ENCODE data around the gene PCSK6.
"Not testable (repeated sequence)": the region's sequence is repeated elsewhere in the genome, so short reads cannot be mapped to it uniquely, and the experiment has no call there.

The PCSK6 gene

GRCh38 chr15:101469520-101470288, 19.8 kb downstream of the PCSK6 start:
- Histone ChIP-seq H3K27me3 (peaks cover 0 to 8% of the 10 kb centered on the region in 2 donors), H3K9me3 (no peaks in the 10 kb centered on the region), H3K4me1 (no peaks in the 10 kb centered on the region), H3K4me3 (no peak overlapping the region), H3K27ac (no peak overlapping the region), H3K36me3 (no peaks in the 10 kb centered on the region)
- TF ChIP-seq, protein P1, sequence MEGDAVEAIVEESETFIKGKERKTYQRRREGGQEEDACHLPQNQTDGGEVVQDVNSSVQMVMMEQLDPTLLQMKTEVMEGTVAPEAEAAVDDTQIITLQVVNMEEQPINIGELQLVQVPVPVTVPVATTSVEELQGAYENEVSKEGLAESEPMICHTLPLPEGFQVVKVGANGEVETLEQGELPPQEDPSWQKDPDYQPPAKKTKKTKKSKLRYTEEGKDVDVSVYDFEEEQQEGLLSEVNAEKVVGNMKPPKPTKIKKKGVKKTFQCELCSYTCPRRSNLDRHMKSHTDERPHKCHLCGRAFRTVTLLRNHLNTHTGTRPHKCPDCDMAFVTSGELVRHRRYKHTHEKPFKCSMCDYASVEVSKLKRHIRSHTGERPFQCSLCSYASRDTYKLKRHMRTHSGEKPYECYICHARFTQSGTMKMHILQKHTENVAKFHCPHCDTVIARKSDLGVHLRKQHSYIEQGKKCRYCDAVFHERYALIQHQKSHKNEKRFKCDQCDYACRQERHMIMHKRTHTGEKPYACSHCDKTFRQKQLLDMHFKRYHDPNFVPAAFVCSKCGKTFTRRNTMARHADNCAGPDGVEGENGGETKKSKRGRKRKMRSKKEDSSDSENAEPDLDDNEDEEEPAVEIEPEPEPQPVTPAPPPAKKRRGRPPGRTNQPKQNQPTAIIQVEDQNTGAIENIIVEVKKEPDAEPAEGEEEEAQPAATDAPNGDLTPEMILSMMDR (IDR thresholded peaks at IDR 0.05), result no peak
- intact Hi-C loops (cut with DNase I; ENCODE audit: low total_unique reads), result no loop called here
- DNase-seq, result no peak

DNA sequence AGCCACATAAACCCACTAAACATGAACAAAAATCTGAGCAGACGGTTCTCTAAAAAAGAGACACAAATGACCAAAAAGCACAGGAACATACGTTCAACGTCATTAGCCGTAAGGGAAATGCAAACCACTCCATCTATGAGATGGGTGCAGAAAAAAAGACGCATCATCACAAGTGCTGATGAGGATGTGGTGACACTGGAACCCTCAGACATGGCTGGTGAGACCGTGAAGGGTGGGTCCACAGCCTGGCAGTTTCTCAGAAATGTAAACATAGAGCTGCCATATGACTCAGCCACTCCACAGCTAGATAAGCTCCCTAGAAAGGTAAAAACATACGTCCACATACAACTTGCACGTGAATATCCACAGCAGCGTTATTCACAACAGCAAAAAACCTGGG, 23.3 kb downstream of the PCSK6 start:
- no peak for DNase-seq
- H3K9me3 ChIP-seq, result no peaks in the 10 kb centered on the region
- no peaks in the 10 kb centered on the region for H3K4me1 ChIP-seq
- intact Hi-C loops (cut with DNase I; ENCODE audit: low total_unique reads), result no loop called here
- H3K36me3 ChIP-seq, result no peaks in the 10 kb centered on the region
- no peak overlapping the region for H3K27ac ChIP-seq
- no peak overlapping the region for H3K4me3 ChIP-seq
- H3K27me3 ChIP-seq, result peaks cover 0 to 15% of the 10 kb centered on the region in 2 donors
- TF ChIP-seq, protein P1 (IDR thresholded peaks at IDR 0.05), result no peak

DNA sequence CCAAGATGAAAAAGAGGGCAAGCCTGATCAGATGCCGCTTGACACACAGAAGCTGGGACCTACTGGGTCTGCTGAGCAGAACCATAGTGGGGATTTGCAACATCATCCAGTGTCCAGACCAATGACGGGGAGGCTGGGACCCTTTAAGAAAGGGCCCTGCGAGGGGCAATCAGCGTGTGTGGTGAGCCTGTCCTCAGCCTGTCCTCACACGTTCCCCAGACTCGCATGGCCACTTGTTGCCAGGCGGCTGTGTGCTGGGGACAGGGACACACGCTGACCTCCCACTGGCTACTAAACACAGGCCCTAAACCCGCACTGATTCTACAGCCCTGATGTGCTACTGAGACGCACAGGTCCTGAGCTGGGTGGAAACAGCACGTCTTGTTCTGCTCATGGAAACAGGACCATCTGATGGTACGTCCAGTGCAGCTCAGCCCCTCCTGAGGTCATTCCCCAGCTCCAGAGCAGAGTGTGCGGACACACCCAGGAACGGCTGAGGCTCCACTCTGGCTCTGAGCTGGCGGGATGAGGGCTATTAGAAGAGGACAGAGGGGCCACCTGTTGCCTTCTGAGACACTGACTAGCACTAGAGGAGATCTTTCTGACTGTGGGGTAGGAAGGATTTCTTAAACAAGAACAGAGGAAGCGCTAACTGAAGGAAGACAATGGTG, 24.4 kb downstream of the PCSK6 start:
- TF ChIP-seq, protein P1 (IDR thresholded peaks at IDR 0.05), result no peak
- no peaks in the 10 kb centered on the region for H3K4me1 ChIP-seq
- H3K9me3 ChIP-seq, result no peaks in the 10 kb centered on the region
- peaks cover 0 to 15% of the 10 kb centered on the region in 2 donors for H3K27me3 ChIP-seq
- H3K27ac ChIP-seq, result no peak overlapping the region
- H3K36me3 ChIP-seq, result no peaks in the 10 kb centered on the region
- no peak overlapping the region for H3K4me3 ChIP-seq
- intact Hi-C loops (cut with DNase I; ENCODE audit: low total_unique reads), result no loop called here
- no peak for DNase-seq

DNA sequence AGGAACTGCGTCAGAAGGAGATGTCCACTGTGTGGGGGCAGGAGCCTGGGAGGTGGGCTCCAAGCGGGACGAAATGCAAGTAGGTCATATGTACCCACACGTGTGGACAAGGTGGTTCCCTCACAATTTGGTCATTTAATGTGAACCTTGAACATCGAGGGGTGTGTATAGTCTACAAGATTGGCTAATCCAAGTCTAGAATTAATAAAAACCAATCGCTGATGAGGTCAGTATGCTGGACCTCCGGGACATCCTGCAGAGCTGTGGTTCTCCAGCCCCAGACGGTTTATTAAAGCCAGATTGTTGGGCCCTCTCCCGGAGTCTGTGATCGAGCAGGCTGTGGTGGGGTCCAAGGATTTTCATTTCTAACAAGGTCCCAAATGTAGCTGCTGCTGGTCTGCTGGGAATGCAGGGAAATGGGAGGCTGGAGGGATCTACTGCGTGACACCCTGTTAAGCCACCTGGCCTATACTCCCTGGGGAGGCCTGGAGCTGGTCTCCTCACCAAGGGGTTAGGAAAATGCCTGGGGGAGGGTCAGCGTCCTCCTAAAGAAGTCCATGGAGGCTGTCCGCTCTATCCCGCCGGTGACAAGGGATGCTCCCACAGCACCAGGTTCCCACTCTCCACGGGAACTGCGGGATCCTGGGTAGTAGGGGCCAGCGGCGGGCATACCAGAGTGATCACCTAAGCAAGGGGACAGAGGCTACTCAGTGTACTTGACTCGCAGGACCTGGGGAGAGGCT, 25.1 kb downstream of the PCSK6 start:
- DNase-seq, result no peak
- H3K27me3 ChIP-seq, result peaks cover 0 to 15% of the 10 kb centered on the region in 2 donors
- intact Hi-C loops (cut with DNase I; ENCODE audit: low total_unique reads), result no loop called here
- H3K4me1 ChIP-seq, result no peaks in the 10 kb centered on the region
- H3K4me3 ChIP-seq, result no peak overlapping the region
- no peaks in the 10 kb centered on the region for H3K9me3 ChIP-seq
- TF ChIP-seq, protein P1 (IDR thresholded peaks at IDR 0.05), result no peak
- no peaks in the 10 kb centered on the region for H3K36me3 ChIP-seq
- no peak overlapping the region for H3K27ac ChIP-seq

GRCh38 chr15:101463696-101464095, 25.8 kb downstream of the PCSK6 start:
- H3K4me1 ChIP-seq; H3K4me3 ChIP-seq; H3K27ac ChIP-seq; intact Hi-C loops (cut with DNase I; ENCODE audit: low total_unique reads); H3K36me3 ChIP-seq; DNase-seq; H3K9me3 ChIP-seq: not testable (repeated sequence)
- peaks cover 0 to 15% of the 10 kb centered on the region in 2 donors for H3K27me3 ChIP-seq

GRCh38 chr15:101463270-101463669, 26.2 kb downstream of the PCSK6 start:
- H3K4me3 ChIP-seq, result no peak overlapping the region
- no peaks in the 10 kb centered on the region for H3K9me3 ChIP-seq
- H3K4me1 ChIP-seq, result no peaks in the 10 kb centered on the region
- TF ChIP-seq, protein P1 (IDR thresholded peaks at IDR 0.05), result no peak
- no peak for DNase-seq
- intact Hi-C loops (cut with DNase I; ENCODE audit: low total_unique reads), result no loop called here
- H3K27ac ChIP-seq, result no peak overlapping the region
- no peaks in the 10 kb centered on the region for H3K36me3 ChIP-seq
- H3K27me3 ChIP-seq, result peaks cover 0 to 15% of the 10 kb centered on the region in 2 donors
